ENCODE results near the gene KLRF2.
A peak's percentile ranks its signal among the peaks of the same experiment; 100 is the strongest.
"Not testable (repeated sequence)": the region's sequence is repeated elsewhere in the genome, so short reads cannot be mapped to it uniquely, and the experiment has no call there.

KLRF2 gene

GRCh38 chr12:9881246-9881645, at the start of gene KLRF2:
Gene KLRF2, plus strand, starts transcription at chr12:9881489. Its CDS starts 107 bp downstream, at chr12:9881596.
- DNase-seq (ENCODE audit: low read depth): no peak

DNA sequence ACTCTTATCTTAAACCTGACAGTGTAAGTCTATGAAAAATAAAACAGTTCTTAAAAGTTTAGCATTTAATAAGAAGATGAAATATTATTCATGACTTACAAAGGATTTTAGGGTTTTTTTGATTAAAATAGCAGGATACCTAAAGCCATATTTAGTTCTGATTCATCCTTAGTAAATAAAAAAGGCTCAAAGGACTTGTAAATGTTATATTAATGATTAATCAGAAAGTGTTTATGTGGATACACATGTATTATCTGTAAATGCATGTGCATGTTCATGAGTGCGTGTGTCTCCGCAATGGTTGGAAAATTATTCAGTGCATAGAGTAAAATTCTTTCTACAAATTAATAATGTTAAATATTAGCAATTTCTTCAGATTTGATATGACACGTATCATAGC, 49.6 kb upstream of the KLRF2 start:
- DNase-seq (ENCODE audit: low read depth): no peak

DNA sequence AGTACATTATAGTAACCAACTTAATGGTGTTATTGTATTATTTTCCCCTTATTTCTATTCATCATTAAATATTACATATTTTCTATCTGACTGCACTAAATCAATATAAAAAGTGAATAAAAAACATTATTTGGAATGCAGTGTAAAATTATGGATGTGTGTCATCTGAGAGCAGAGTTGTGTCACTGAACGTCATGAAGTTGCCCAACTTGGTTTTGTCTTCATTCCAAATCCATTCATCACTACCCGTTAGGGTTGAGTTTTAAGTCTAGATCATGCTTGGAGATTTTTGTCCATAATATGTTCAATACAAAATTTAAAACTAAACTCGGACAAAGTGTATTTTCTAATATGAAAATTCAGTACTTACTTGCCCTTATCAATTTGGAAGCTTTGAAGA, 37.9 kb upstream of the KLRF2 start:
- DNase-seq (ENCODE audit: low read depth): no peak

GRCh38 chr12:9848899-9849298, 32.4 kb upstream of the KLRF2 start:
- DNase-seq (ENCODE audit: low read depth): no peak

- no peak for DNase-seq (ENCODE audit: low read depth)
These were observed 30.2 kb upstream of the KLRF2 start for GRCh38 chr12:9851050-9851449.

- no peak for DNase-seq (ENCODE audit: low read depth)
These were observed 29.4 kb upstream of the KLRF2 start for GRCh38 chr12:9851927-9852326.

DNA sequence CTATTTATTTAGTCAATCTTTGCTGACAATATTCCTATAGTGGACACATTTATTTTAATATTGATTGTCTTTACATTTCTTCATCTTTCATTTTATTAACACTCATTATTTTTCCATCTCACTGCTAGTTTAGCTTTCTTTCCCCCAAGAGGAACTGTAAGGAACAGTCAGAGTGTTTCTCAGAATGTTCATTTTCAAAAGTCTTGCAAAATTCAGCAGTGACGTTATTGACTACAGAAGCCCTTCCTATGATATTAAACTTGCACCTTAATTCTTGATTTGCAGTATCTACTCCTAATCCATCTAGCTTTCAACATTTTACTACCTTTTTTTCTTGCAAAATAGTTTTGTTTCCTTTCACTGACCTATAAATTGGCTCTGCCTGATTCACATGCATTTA, 25.1 kb upstream of the KLRF2 start:
- DNase-seq (ENCODE audit: low read depth): no peak

GRCh38 chr12:9856894-9857293, 24.4 kb upstream of the KLRF2 start:
- no peak for DNase-seq (ENCODE audit: low read depth)

GRCh38 chr12:9858135-9858534, 23.2 kb upstream of the KLRF2 start:
- DNase-seq (ENCODE audit: low read depth): no peak

DNA sequence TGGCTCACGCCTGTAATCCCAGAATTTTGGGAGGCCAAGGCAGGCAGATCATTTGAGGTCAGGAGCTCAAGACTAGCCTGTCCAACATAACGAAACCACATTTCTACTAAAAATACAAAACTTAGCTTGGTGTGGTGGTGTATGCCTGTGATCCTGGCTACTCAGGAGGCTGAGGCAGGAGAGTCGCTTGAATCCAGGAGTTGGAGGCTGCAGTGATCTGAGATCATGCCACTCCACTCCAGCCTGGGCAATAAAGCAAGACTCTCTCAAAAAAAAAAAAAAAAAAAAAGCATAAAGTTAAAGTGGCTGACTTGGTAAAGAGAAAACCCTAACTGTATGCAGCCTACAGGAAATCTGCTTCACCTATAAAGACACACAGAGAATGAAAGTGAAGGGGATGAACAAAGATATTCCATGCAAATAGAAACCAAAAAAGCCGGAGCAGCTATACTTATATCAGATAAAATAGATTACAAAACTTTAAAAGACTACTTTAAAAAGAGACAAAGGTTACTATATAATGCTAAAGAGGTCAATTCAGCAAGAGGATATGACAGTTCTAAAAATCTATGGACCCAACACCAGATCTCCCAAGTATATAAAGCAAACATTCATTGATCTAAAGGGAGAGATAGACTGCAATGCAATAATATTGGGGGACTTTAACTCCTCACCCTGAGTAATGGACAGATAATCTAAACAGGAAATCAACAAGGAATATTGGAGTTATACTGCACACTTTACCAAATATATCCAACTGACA, 16.2 kb upstream of the KLRF2 start:
- DNase-seq (ENCODE audit: low read depth): no peak

GRCh38 chr12:9866860-9867269, 14.4 kb upstream of the KLRF2 start:
- no peak for DNase-seq (ENCODE audit: low read depth)

DNA sequence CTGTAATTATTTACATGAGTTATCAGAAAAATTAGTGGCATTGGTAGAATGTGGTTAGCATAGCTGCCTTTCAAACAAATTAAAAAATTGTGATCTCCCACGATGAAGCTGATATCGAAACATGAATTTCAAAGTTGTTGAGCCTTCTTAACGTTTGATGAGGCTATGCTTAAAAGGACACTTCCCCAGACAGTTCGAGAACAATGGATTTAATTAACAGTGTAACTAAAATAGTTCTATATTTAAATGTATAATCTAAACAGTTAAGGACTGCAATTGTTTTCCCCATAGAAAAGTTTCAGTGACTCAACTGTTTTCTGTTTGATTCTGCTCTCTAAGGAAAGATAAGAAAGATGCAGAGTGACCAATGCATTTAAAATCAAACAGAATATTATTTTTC, 13.8 kb upstream of the KLRF2 start:
- DNase-seq (ENCODE audit: low read depth): no peak

DNA sequence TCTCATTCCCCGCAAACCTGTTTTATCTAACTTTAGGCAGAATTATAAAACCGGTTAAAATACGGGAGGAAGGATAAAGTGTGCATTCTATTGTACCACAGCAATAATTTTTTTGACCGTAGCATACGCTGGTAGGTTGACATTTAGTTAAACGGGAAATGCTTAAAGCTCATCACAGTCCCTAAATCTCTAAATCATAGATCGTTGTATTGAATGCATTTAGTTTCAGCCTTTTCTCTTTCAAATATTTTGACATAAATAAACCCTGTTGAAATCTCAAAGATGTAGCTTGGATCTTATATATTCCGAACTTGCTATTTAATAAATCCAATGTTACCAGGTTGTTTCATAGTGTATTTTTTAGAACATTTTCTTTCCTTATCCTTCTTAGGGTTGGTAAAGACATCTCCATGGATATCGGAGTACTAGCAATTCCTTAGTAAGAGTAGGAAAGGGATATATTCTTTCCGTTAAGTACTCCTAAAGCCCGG, 12.9 kb upstream of the KLRF2 start:
- no peak for DNase-seq (ENCODE audit: low read depth)

DNA sequence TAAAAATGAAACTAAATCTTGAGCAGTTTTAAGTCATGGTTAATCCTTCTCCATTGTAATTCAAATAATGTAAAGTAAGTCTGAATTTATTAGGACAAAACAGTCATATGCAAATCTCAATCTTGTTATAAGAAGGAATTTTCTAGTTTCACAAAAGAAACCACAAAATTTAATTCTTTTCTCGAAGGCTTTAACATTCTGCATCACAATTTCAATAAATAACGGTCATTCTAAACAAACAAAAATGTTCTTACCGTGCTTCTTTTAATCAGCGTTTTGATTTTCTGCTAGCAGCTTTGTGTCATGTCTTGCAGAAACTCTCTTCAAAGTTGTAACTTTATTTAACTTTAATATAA, 12.4 kb upstream of the KLRF2 start:
- no peak for DNase-seq (ENCODE audit: low read depth)

GRCh38 chr12:9869307-9870161, 11.8 kb upstream of the KLRF2 start, which contains the start of gene CLEC2B:
Gene CLEC2B, minus strand, starts transcription at chr12:9869354.
- peak; percentile 44 for DNase-seq (ENCODE audit: low read depth)

DNA sequence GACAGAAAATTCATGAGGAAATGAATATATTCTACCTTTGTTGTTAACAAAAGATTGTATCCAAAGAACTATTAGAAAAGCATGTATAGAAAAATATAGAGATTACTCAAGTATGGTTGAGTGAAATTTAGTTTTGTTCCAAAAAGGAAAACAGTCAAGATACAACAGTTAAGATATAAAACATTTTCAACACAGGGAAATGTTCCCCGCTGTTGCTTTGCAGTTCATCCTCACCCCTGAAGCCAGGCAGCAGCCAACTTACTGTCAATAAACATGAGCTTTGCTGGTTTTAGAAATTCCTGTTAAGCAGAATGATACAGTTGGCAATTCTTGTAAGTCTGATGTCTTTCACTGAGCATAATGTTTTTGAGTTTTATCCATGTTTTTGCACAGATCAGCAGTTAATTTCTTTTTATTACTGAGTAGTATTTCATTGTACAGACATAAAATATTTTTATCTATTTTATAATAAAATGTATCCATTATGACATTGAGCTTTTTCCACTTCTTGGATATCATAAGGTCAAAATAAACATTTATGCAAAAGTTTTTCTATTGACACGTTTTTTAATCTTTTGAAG, 10.9 kb upstream of the KLRF2 start:
- DNase-seq (ENCODE audit: low read depth): no peak

DNA sequence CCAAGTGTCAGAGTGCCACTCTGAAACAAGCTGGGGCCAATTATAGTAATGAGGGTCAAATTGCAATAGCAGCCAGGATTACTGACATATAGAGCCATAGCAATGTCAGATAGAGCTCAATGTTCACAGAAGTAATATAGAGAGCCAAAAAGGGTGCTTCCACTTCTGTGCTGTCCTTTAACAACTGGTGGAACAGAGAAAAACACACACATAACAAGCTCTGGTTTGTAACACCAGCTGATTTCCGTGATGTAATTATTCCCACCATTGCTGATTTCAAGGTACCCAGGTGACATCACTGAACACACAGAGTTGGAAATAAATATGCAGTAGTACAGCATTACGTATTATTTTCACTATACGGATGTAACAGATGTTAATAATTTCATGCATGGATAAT, 9.1 kb upstream of the KLRF2 start:
- DNase-seq (ENCODE audit: low read depth): no peak

DNA sequence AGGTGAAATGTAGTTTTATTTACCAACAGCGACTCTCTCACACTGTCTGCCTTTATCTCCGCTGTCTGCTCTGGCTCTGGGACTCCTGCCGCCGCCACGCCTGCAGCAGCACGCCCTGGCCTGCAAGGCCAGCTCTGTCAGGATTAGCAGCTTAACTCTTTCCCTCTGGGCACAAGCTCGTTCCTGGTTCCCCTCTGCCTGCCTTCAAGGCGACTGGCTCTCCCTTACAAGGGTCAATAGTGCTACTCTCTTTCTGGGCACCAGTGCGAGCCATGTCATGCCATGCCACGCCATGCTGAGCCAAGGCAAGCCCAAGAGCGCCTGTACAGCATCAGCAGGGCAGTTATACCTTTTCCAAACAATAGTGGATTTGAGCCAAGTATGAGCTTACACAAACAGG, 8.5 kb upstream of the KLRF2 start:
- no peak for DNase-seq (ENCODE audit: low read depth)

DNA sequence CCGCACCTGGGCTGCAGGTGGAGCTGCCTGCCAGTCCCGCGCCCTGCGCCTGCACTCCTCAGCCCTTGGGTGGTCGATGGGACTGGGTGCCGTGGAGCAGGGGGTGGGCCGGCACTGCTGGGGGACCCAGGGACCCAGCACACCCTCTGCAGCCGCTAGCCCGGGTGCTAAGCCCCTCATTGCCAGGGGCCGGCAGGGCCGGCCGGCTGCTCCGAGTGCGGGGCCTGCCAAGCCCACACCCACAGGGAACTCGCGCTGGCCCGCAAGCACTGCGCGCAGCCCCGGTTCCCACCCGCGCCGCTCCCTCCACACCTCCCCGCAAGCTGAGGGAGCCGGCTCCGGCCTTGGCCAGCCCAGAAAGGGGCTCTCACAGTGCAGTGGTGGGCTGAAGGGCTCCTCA, 5.2 kb upstream of the KLRF2 start:
- not testable (repeated sequence) for DNase-seq (ENCODE audit: low read depth)

GRCh38 chr12:9880532-9881078, 684 bp upstream of the KLRF2 start:
- DNase-seq (ENCODE audit: low read depth): no peak

GRCh38 chr12:9881988-9882387, 699 bp downstream of the KLRF2 start:
- DNase-seq (ENCODE audit: low read depth): no peak

- DNase-seq (ENCODE audit: low read depth): no peak
These were observed 1.9 kb downstream of the KLRF2 start for GRCh38 chr12:9883175-9883574.

Data from fibroblast of the conjunctiva (primary cell).